HG03342 (cell line): ENCODE data around the gene FAM8A1.

Experiments used
- ATAC-seq: cut with Tn5 transposase; IDR thresholded peaks from one replicate; pipeline ENCODE4 v1.9.1; 2021; ENCODE audit warnings: mild to moderate bottlenecking, moderate library complexity; ENCODE audit not compliant: unreplicated experiment

The FAM8A1 gene

GRCh38 chr6:17600527-17601385 is 654 bp downstream of the FAM8A1 start:
- peak; percentile 47 for ATAC-seq

GRCh38 chr6:17601386-17601703 is 1.2 kb downstream of the FAM8A1 start:
- no peak for ATAC-seq

- no peak for ATAC-seq
Measured at GRCh38 chr6:17602888-17603287, 2.8 kb downstream of the FAM8A1 start.

- no peak for ATAC-seq
Measured at GRCh38 chr6:17606606-17607005, 6.5 kb downstream of the FAM8A1 start.

- no peak for ATAC-seq
Measured at GRCh38 chr6:17610835-17611234, 10.7 kb downstream of the FAM8A1 start.

- no peak for ATAC-seq
Measured at GRCh38 chr6:17612048-17612447, 11.9 kb downstream of the FAM8A1 start.

- no peak for ATAC-seq
Measured at GRCh38 chr6:17615794-17616193, 15.7 kb downstream of the FAM8A1 start.

GRCh38 chr6:17621003-17621402 is 20.9 kb downstream of the FAM8A1 start:
- peak; percentile 74 for ATAC-seq

- no peak for ATAC-seq
Measured at GRCh38 chr6:17622144-17622543, 22.0 kb downstream of the FAM8A1 start.

- ATAC-seq = no peak
Measured at GRCh38 chr6:17624396-17624795, 24.3 kb downstream of the FAM8A1 start.

- ATAC-seq = peak; percentile 77
Measured at GRCh38 chr6:17628873-17629272, 28.8 kb downstream of the FAM8A1 start.

- no peak for ATAC-seq
Measured at GRCh38 chr6:17629824-17630510, 29.9 kb downstream of the FAM8A1 start.

GRCh38 chr6:17630511-17631073 is 30.5 kb downstream of the FAM8A1 start:
- ATAC-seq = no peak

- ATAC-seq = no peak
Measured at GRCh38 chr6:17632934-17633333, 32.8 kb downstream of the FAM8A1 start.

GRCh38 chr6:17633465-17634188 is 33.5 kb downstream of the FAM8A1 start:
- ATAC-seq = no peak

- no peak for ATAC-seq
Measured at GRCh38 chr6:17635568-17635967, 35.5 kb downstream of the FAM8A1 start.

- no peak for ATAC-seq
Measured at GRCh38 chr6:17638212-17638715, 38.2 kb downstream of the FAM8A1 start.

GRCh38 chr6:17640477-17640917 is 40.4 kb downstream of the FAM8A1 start:
- ATAC-seq = no peak

- no peak for ATAC-seq
Measured at GRCh38 chr6:17648745-17649144, 48.6 kb downstream of the FAM8A1 start.

- ATAC-seq = no peak
Measured at GRCh38 chr6:17650656-17651309, 50.7 kb downstream of the FAM8A1 start.
